ENCODE measurements around the gene A3GALT2. TPM values are rescaled to one million over a fixed set of nuclear protein-coding genes. Genes with fewer than 3 reads are reported as not detected.

The A3GALT2 gene
- total RNA-seq, 1 experiment from 2014 or later, result not detected

DNA sequence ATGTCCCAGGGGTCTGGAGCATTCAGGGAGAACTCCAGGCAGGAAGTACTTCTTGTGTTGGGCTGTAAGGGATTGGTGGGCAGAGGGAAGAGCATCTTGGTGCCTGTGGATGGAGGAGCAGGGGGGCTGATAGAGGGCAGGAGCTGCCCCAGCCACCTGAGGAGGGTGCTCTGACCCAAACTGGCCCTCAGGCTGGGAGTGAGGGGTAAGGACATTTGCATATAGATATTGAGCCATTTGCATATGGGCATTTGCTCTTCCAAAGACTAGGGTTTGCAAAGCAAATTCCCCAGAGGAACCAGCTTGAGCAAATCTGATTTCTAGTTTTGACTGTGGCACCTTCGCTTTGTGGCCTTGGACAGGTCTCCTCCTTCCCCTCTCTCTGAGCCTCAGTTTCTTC is 46.5 kb downstream of the A3GALT2 start:
- no peak overlapping the region for H3K4me3 Mint-ChIP-seq
- no CpG with 5 or more reads among the region's 1 CpG for WGBS (ENCODE audit: extremely low coverage, insufficient read length, low lambda C conversion rate)
- Histone ChIP-seq H2AK5ac (ENCODE audit: insufficient read length, low read length) (no peak overlapping the region), H3K4me1 (ENCODE audit: insufficient read depth, low read length) (peaks cover 4% of the 10 kb centered on the region; the same call in 1 of the 2 replicates), H3K14ac (ENCODE audit: insufficient read depth, low read length) (no peak overlapping the region), H3K4me2 (ENCODE audit: insufficient read depth, insufficient read length, low read length) (no peak overlapping the region), H3K56ac (ENCODE audit: insufficient read length, low read depth, low read length) (no peak overlapping the region), H3K79me2 (ENCODE audit: insufficient read depth, low read length) (no peaks in the 10 kb centered on the region), H3K79me1 (ENCODE audit: insufficient read depth, low read depth, low read length, poor library complexity, severe bottlenecking) (no peaks in the 10 kb centered on the region), H2AFZ (ENCODE audit: low read length) (no peak overlapping the region), H2BK15ac (ENCODE audit: low read depth, low read length) (no peak overlapping the region), H3K27me3 (ENCODE audit: insufficient read depth, low read length) (no peaks in the 10 kb centered on the region), H2BK12ac (ENCODE audit: insufficient read length, low read depth, low read length) (no peak overlapping the region), H2BK5ac (ENCODE audit: insufficient read length, low read length) (no peak overlapping the region), H3K27ac (ENCODE audit: insufficient read length, low read depth, low read length) (no peak overlapping the region), H3K18ac (ENCODE audit: insufficient read length, low read depth, low read length) (no peak overlapping the region), H3K9me3 (ENCODE audit: control insufficient read depth, low read depth, low read length) (no peaks in the 10 kb centered on the region), H4K5ac (ENCODE audit: insufficient read length, low read depth, low read length) (no peak overlapping the region), H4K20me1 (ENCODE audit: control insufficient read depth, insufficient read depth, insufficient read length) (no peaks in the 10 kb centered on the region), H3K4ac (ENCODE audit: low read depth, low read length) (no peak overlapping the region), H2BK120ac (ENCODE audit: low read depth, low read length, poor library complexity, severe bottlenecking) (no peak overlapping the region), H3K9ac (ENCODE audit: extremely low read depth, insufficient read length, low read length) (no peak overlapping the region), H2BK20ac (ENCODE audit: low read depth, low read length, poor library complexity, severe bottlenecking) (no peak overlapping the region), H3T11ph (ENCODE audit: low read length) (no peak overlapping the region), H4K91ac (ENCODE audit: insufficient read length, low read depth, low read length) (no peak overlapping the region), H3K23me2 (ENCODE audit: insufficient read length, low read depth, low read length, poor library complexity, severe bottlenecking) (no peaks in the 10 kb centered on the region), H4K8ac (replicated peaks; ENCODE audit: insufficient read length, low read depth, low read length) (no peak overlapping the region), H3K23ac (ENCODE audit: insufficient read length, low read depth, low read length) (no peak overlapping the region)
- no peak for TF ChIP-seq CTCF (conservative IDR thresholded peaks at IDR 0.05)
- no peaks in the 10 kb centered on the region for H3K9me3 Mint-ChIP-seq
- H3K36me3 Mint-ChIP-seq (ENCODE audit: insufficient read depth in 1 of 3, low read depth in 3 of 3), result peaks cover 3 to 29% (median 15%) of the 10 kb centered on the region in 3 experiments
- no peak overlapping the region for H3K27ac Mint-ChIP-seq
- no peak for DNase-seq
- peaks cover 26 to 28% of the 10 kb centered on the region in 2 experiments for H3K4me1 Mint-ChIP-seq
- H3K27me3 Mint-ChIP-seq (ENCODE audit: low read depth), result no peaks in the 10 kb centered on the region

Data from H9 (cell line).